ENCODE measurements around the gene PARD3B. TPM values are rescaled to one million over a fixed set of nuclear protein-coding genes. Genes with fewer than 3 reads are reported as not detected.

The PARD3B gene
- total RNA-seq, 2 donors from 2014 or later = 0.52 TPM; not detected in 1

DNA sequence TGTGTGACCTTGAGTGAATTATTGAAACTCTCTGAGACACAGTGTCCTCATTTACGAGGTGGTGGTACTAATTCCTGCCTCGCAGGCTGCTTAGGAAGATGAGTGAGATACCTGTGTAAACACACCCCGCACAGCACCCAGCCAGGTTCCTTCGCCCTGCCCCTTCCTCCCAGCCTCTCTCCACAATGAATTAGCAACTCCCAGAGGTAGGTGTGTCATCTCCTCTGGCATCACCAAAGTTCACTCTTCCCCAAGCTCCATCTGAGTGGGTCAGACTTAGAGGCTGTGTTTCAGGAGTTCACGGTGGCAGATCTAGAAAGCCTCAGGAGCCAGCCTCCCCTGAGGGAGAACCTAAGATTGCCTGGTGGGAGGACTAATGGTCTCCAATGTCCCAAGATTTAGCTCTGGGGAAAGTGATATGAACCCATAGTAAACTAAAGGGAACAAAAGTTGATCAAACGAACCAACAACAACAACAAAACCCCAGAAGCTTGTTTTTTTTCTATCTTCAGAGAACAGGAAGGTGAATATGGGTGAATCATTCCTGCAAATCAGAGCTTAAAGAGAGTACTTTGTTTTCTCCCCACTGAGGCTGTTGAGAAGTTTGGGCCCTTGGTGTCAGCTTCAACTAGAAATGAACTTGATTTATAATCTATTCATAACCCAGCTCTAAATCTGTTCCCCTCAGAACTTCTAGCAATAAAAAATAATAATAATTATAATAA lies 1092.7 kb downstream of the PARD3B start:
- H3K9me3 Mint-ChIP-seq = no peaks in the 10 kb centered on the region
- H3K27me3 Mint-ChIP-seq = peaks cover 18 to 27% of the 10 kb centered on the region in 2 donors
- H3K4me3 Mint-ChIP-seq = no peak overlapping the region
- H3K4me1 Mint-ChIP-seq (ENCODE audit: low read depth in 2 of 2) = no peaks in the 10 kb centered on the region
- DNase-seq (ENCODE audit: low spot score) (no peak), ATAC-seq (no peak)
- H3K36me3 Mint-ChIP-seq = no peaks in the 10 kb centered on the region
- no peak overlapping the region for H3K27ac Mint-ChIP-seq

DNA sequence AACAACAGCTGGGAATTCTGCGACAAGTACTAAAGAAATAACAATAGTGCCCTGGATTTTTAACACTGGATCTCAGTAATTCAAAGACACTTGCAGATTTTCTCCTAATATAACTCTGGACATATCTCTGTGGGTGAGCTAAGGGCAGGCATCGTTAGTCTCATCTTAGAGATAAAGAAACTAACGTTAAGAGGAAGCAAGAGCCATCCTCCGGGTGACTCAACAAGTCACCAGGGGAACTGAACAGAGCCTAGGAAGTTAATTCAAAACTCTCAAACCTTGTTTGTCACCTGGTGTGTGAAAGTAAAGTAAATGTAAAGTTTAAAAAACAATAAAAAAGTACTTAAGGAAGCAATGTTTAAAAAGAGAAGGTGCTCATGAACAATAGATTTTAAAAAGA lies 1095.4 kb downstream of the PARD3B start:
- no peak overlapping the region for H3K27ac Mint-ChIP-seq
- no peaks in the 10 kb centered on the region for H3K36me3 Mint-ChIP-seq
- DNase-seq (ENCODE audit: low spot score) (no peak), ATAC-seq (no peak)
- H3K4me1 Mint-ChIP-seq (ENCODE audit: low read depth in 2 of 2) = no peaks in the 10 kb centered on the region
- H3K27me3 Mint-ChIP-seq = peaks cover 22 to 39% of the 10 kb centered on the region in 2 donors
- H3K4me3 Mint-ChIP-seq = no peak overlapping the region
- no peaks in the 10 kb centered on the region for H3K9me3 Mint-ChIP-seq

- DNase-seq (ENCODE audit: low spot score) = no peak
- no peak overlapping the region for H3K27ac Mint-ChIP-seq
- peaks cover 17 to 39% of the 10 kb centered on the region in 2 donors for H3K27me3 Mint-ChIP-seq
Measured at GRCh38 chr2:205642599-205643356, 1097.5 kb downstream of the PARD3B start.

DNA sequence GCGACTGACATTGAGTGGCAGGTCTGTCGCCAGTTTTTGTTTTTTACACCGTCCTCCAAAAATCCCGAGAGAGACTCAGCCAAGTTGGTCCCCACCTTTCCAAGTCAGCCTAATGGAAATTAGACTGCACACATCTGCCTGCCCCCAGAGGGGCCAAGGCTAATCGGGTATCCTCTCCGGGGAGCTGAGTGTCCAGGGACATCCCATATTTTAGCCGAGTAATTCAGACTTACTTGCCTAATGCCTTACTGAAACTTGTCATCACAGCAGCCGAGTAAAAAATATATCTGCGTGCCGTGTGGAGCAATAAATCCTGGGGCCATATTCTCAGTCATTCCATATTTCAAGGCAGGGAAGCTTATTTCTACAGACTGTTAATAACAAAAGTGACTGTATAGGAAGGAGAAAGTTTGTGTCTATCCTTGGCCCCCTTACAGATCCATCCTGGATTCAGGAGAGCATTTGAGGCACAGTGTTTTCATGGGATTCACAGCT lies 1098.2 kb downstream of the PARD3B start:
- Mint-ChIP-seq H3K4me1 (ENCODE audit: low read depth in 2 of 2) (no peaks in the 10 kb centered on the region), H3K27me3 (peaks cover 16 to 40% of the 10 kb centered on the region in 2 donors), H3K9me3 (no peaks in the 10 kb centered on the region), H3K36me3 (no peaks in the 10 kb centered on the region), H3K27ac (no peak overlapping the region), H3K4me3 (no peak overlapping the region)
- no peak for DNase-seq (ENCODE audit: low spot score)
- no peak for ATAC-seq

More at GRCh38 chr2:205642599-205643356, 1097.5 kb downstream of the PARD3B start:
- Mint-ChIP-seq H3K4me3 (no peak overlapping the region), H3K36me3 (no peaks in the 10 kb centered on the region), H3K4me1 (ENCODE audit: low read depth in 2 of 2) (no peaks in the 10 kb centered on the region), H3K9me3 (no peaks in the 10 kb centered on the region)
- ATAC-seq = no peak

- no peak overlapping the region for H3K27ac Mint-ChIP-seq
- no peaks in the 10 kb centered on the region for H3K36me3 Mint-ChIP-seq
- H3K4me3 Mint-ChIP-seq = no peak overlapping the region
- no peaks in the 10 kb centered on the region for H3K4me1 Mint-ChIP-seq (ENCODE audit: low read depth in 2 of 2)
- no peak for ATAC-seq
- DNase-seq (ENCODE audit: low spot score) = no peak
- peaks cover 16 to 45% of the 10 kb centered on the region in 2 donors for H3K27me3 Mint-ChIP-seq
- H3K9me3 Mint-ChIP-seq = no peaks in the 10 kb centered on the region
Measured at GRCh38 chr2:205644018-205644417, 1098.7 kb downstream of the PARD3B start.

GRCh38 chr2:205646680-205647079 lies 1101.4 kb downstream of the PARD3B start:
- ATAC-seq = no peak
- H3K36me3 Mint-ChIP-seq = no peaks in the 10 kb centered on the region
- H3K27me3 Mint-ChIP-seq = peaks cover 13 to 44% of the 10 kb centered on the region in 2 donors
- no peak overlapping the region for H3K4me3 Mint-ChIP-seq
- no peaks in the 10 kb centered on the region for H3K4me1 Mint-ChIP-seq (ENCODE audit: low read depth in 2 of 2)
- DNase-seq (ENCODE audit: low spot score) = no peak
- no peaks in the 10 kb centered on the region for H3K9me3 Mint-ChIP-seq
- no peak overlapping the region for H3K27ac Mint-ChIP-seq

GRCh38 chr2:205650450-205650849 lies 1105.2 kb downstream of the PARD3B start:
- Mint-ChIP-seq H3K4me3 (no peak overlapping the region), H3K36me3 (no peaks in the 10 kb centered on the region), H3K27ac (no peak overlapping the region), H3K27me3 (peaks cover 5 to 23% of the 10 kb centered on the region in 2 donors), H3K9me3 (no peaks in the 10 kb centered on the region), H3K4me1 (ENCODE audit: low read depth in 2 of 2) (no peaks in the 10 kb centered on the region)
- DNase-seq (ENCODE audit: low spot score) (no peak), ATAC-seq (no peak)

- Mint-ChIP-seq H3K27ac (no peak overlapping the region), H3K4me1 (ENCODE audit: low read depth in 2 of 2) (no peaks in the 10 kb centered on the region), H3K27me3 (peaks cover 7 to 20% of the 10 kb centered on the region in 2 donors), H3K4me3 (no peak overlapping the region), H3K9me3 (no peaks in the 10 kb centered on the region), H3K36me3 (no peaks in the 10 kb centered on the region)
- ATAC-seq (no peak), DNase-seq (ENCODE audit: low spot score) (no peak)
Measured at GRCh38 chr2:205650931-205651330, 1105.7 kb downstream of the PARD3B start.

DNA sequence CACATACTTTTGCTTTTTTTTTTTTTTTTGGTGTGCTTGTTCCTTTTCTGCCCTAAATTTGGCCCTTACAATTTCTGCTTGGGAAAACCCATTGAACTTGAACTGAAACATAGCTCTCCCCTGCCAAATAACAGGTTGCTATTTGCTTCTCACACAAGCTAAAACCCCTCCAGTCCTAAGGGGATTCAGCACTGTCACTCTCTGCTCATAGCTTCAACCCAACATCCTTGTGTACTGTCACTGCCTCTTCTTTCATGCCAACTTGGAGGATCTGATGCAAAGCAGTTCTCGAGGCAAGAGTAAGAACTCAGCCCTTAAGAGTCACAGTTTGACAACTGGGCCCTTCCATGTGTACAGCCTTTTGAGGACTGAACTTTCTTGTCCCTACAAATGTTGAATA lies 1106.4 kb downstream of the PARD3B start:
- H3K9me3 Mint-ChIP-seq = no peaks in the 10 kb centered on the region
- DNase-seq (ENCODE audit: low spot score) = no peak
- no peak overlapping the region for H3K4me3 Mint-ChIP-seq
- no peak overlapping the region for H3K27ac Mint-ChIP-seq
- peaks cover 7 to 20% of the 10 kb centered on the region in 2 donors for H3K27me3 Mint-ChIP-seq
- no peaks in the 10 kb centered on the region for H3K4me1 Mint-ChIP-seq (ENCODE audit: low read depth in 2 of 2)
- no peak for ATAC-seq
- H3K36me3 Mint-ChIP-seq = no peaks in the 10 kb centered on the region

DNA sequence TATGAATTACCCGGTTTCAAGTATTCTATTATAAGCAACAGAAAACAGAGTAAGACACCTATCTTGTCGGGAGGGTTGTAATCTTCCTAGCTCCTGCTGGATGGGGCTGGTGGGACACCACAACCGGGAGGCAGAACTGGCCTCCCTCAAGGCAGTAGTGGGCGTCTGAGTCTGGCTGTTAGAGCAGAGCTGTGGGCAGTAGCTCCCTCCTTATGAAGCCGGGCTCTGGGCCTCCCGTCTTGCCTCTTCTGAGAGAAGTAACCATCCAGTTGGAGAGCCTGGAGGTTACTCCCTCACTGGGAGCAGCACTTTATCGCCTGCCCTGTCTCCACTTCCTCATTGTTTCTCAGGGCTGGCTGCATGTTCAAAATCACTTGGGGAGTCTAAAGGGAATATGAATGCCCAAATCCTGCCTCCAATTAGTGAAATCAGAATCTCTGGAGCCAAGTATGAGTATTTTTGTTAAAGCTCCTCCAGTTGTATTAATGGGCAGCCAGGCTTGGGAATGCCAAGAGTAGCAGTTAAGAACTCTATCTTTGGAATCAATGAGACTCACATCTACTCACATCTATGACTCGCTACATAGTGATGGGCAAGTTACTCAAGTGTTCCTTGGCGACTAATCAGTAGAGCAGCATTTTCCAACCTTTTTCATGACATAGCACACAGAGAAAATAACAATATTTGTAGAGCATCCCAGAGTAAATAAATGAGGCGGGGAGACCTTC lies 1109.8 kb downstream of the PARD3B start:
- peaks cover 7 to 17% of the 10 kb centered on the region in 2 donors for H3K27me3 Mint-ChIP-seq
- H3K4me1 Mint-ChIP-seq (ENCODE audit: low read depth in 2 of 2) = peaks cover 0 to 2% of the 10 kb centered on the region in 2 donors
- DNase-seq (ENCODE audit: low spot score) = no peak
- no peak overlapping the region for H3K4me3 Mint-ChIP-seq
- H3K36me3 Mint-ChIP-seq = no peaks in the 10 kb centered on the region
- ATAC-seq = peak in 1 of 2 donors; percentile 45
- no peaks in the 10 kb centered on the region for H3K9me3 Mint-ChIP-seq
- no peak overlapping the region for H3K27ac Mint-ChIP-seq

DNA sequence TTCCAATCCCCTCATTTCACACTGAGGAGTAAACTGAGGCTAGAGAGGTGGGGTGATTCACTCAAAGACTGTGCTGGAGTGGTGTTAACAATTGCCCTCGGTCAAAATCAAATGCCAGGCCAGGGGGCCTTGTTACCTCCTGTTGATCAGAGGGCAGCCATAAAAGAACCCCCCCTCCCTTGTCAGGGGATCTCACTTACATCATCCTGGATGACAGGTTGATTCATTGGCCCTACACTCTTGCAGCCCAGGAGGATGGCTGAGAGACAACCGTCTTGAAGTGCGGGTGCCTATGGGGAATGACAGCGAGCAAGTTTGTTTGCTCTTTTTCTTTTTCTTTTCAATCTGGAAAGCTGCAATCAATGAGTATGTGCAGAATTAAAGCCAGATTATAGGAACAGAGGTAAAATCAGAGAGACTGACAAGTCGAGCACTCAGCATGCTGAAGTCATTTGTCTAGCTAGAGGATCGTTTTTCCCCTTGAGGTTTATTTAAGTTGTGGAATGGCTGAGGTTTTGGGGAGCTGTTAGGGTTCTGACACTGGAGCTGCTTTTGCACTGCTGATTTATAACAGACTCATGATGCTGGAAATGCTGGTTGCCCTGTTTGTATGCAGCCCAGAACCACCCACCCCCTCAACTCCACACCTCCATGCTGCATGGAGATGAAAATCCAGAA lies 1110.6 kb downstream of the PARD3B start:
- Mint-ChIP-seq H3K36me3 (no peaks in the 10 kb centered on the region), H3K9me3 (no peaks in the 10 kb centered on the region), H3K4me1 (ENCODE audit: low read depth in 2 of 2) (peaks cover 8 to 10% of the 10 kb centered on the region in 2 donors), H3K4me3 (no peak overlapping the region), H3K27me3 (peaks cover 10 to 26% of the 10 kb centered on the region in 2 donors), H3K27ac (no peak overlapping the region)
- no peak for ATAC-seq
- no peak for DNase-seq (ENCODE audit: low spot score)

- Mint-ChIP-seq H3K4me3 (no peak overlapping the region), H3K9me3 (no peaks in the 10 kb centered on the region), H3K27me3 (peaks cover 10 to 23% of the 10 kb centered on the region in 2 donors), H3K27ac (no peak overlapping the region), H3K36me3 (no peaks in the 10 kb centered on the region), H3K4me1 (ENCODE audit: low read depth in 2 of 2) (peaks cover 10 to 12% of the 10 kb centered on the region in 2 donors)
- no peak for ATAC-seq
- no peak for DNase-seq (ENCODE audit: low spot score)
Measured at GRCh38 chr2:205656461-205656860, 1111.2 kb downstream of the PARD3B start.

GRCh38 chr2:205656941-205657340 lies 1111.7 kb downstream of the PARD3B start:
- peaks cover 10 to 18% of the 10 kb centered on the region in 2 donors for H3K27me3 Mint-ChIP-seq
- H3K4me3 Mint-ChIP-seq = no peak overlapping the region
- no peaks in the 10 kb centered on the region for H3K36me3 Mint-ChIP-seq
- DNase-seq (ENCODE audit: low spot score) = no peak
- H3K4me1 Mint-ChIP-seq (ENCODE audit: low read depth in 2 of 2) = peaks cover 10 to 12% of the 10 kb centered on the region in 2 donors
- no peaks in the 10 kb centered on the region for H3K9me3 Mint-ChIP-seq
- ATAC-seq = no peak
- no peak overlapping the region for H3K27ac Mint-ChIP-seq

All from natural killer cell treated with Interleukin-12 subunit alpha and Interleukin-12 subunit beta and Interleukin-15 and Interleukin-18, amount 100 ng/mL, for 72 hours (primary cell).